ENCODE data around the gene STXBP6.

DNA sequence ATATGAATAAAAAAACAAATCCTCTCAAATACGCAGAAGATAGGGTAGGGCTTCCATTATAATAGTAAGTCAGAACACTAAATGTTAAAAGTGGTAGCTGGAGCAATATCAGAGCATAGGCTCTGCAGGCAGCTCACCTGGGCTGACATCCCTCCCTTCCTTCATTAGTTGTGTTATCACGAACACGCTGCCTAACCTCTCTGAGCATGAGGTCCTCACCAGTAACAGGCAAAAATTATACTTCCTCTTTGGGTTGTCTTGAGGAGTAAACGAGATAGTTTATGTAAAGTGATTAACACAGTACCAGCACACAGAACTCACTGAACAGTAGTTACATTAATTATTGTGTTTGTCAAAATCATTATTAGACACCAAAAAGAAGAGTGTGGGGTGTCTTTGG, 154.3 kb downstream of the STXBP6 start:
- TF ChIP-seq, protein P1, sequence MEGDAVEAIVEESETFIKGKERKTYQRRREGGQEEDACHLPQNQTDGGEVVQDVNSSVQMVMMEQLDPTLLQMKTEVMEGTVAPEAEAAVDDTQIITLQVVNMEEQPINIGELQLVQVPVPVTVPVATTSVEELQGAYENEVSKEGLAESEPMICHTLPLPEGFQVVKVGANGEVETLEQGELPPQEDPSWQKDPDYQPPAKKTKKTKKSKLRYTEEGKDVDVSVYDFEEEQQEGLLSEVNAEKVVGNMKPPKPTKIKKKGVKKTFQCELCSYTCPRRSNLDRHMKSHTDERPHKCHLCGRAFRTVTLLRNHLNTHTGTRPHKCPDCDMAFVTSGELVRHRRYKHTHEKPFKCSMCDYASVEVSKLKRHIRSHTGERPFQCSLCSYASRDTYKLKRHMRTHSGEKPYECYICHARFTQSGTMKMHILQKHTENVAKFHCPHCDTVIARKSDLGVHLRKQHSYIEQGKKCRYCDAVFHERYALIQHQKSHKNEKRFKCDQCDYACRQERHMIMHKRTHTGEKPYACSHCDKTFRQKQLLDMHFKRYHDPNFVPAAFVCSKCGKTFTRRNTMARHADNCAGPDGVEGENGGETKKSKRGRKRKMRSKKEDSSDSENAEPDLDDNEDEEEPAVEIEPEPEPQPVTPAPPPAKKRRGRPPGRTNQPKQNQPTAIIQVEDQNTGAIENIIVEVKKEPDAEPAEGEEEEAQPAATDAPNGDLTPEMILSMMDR (IDR thresholded peaks at IDR 0.05; ENCODE audit: low read depth, low read length): no peak
- TF ChIP-seq EZH2phosphoT487 (IDR thresholded peaks at IDR 0.05; ENCODE audit: low read depth): no peak
